Neuronal stem cell (in vitro differentiated cells): ENCODE measurements around the gene ZNF469.

Source experiments
- DNase-seq: peaks from one replicate; pipeline ENCODE4 v3.0.0-alpha.2; 2013; ENCODE audit warnings: low spot score
- H2AFZ ChIP-seq: one replicate; pipeline ENCODE4 v1.6.1; 2013; ENCODE audit warnings: mild to moderate bottlenecking, low read length, inconsistent platforms
- H2AK5ac ChIP-seq: 2 replicates; pipeline ENCODE4 v1.6.1; 2013; ENCODE audit warnings: low read depth, mild to moderate bottlenecking, inconsistent platforms, low read length, moderate library complexity, mixed read lengths
- H2BK120ac ChIP-seq: 2 replicates; pipeline ENCODE4 v1.6.1; 2013; ENCODE audit warnings: low read depth, mild to moderate bottlenecking, inconsistent platforms, low read length, moderate library complexity, mixed read lengths
- H2BK12ac ChIP-seq: one replicate; pipeline ENCODE4 v1.6.1; 2013; ENCODE audit warnings: low read length, inconsistent platforms
- H2BK15ac ChIP-seq: 2 replicates; pipeline ENCODE4 v1.6.1; 2013; ENCODE audit warnings: mild to moderate bottlenecking, low read length, inconsistent platforms, mixed read lengths
- H2BK5ac ChIP-seq: one replicate; pipeline ENCODE4 v1.6.1; 2013; ENCODE audit warnings: inconsistent platforms, mild to moderate bottlenecking, low read length, moderate library complexity
- H3K14ac ChIP-seq: one replicate; pipeline ENCODE4 v1.6.1; 2013; ENCODE audit warnings: low read length, inconsistent platforms
- H3K18ac ChIP-seq: 2 replicates; pipeline ENCODE4 v1.6.1; 2013; ENCODE audit warnings: low read length, inconsistent platforms
- H3K23ac ChIP-seq: 2 replicates; pipeline ENCODE4 v1.6.1; 2013; ENCODE audit warnings: low read depth, mild to moderate bottlenecking, mixed read lengths, low read length, inconsistent platforms; ENCODE audit not compliant: poor library complexity
- H3K27ac ChIP-seq: replicated peaks from 3 replicates; pipeline ENCODE4 v1.5.1; 2013; ENCODE audit warnings: low read length, inconsistent platforms
- H3K27me3 ChIP-seq, 3 experiments: 2 replicates each; pipeline ENCODE4 v1.6.1; 2013; ENCODE audit warnings: low read length in 3 of 3, mild to moderate bottlenecking in 2 of 3, inconsistent platforms in 1 of 3, low read depth in 1 of 3, mixed read lengths in 1 of 3, moderate library complexity in 1 of 3; ENCODE audit not compliant: control insufficient read depth in 3 of 3, insufficient read depth in 3 of 3
- H3K36me3 ChIP-seq, 2 donors: replicated peaks in 1 of 2; 2 replicates each; pipeline ENCODE4 v1.6.1; 2013; ENCODE audit warnings: low read length in 2 of 2; ENCODE audit not compliant: control insufficient read depth in 2 of 2, insufficient read depth in 2 of 2
- H3K4ac ChIP-seq: 2 replicates; pipeline ENCODE4 v1.6.1; 2013; ENCODE audit warnings: inconsistent platforms, mild to moderate bottlenecking, low read length, moderate library complexity
- H3K4me1 ChIP-seq, 2 donors: 1 replicate in 1 of 2; 2 replicates in 1 of 2; pipeline ENCODE4 v1.6.1; 2013; ENCODE audit warnings: low read length in 2 of 2, low read depth in 1 of 2; ENCODE audit not compliant: control insufficient read depth in 2 of 2, insufficient read depth in 1 of 2
- H3K4me2 ChIP-seq: one replicate; pipeline ENCODE4 v1.6.1; 2013; ENCODE audit warnings: mild to moderate bottlenecking, low read length, inconsistent platforms; ENCODE audit not compliant: insufficient read depth, poor library complexity, severe bottlenecking
- H3K4me3 ChIP-seq, 2 donors: 2 replicates each; pipeline ENCODE4 v1.5.1; 2013; ENCODE audit warnings: low read length in 2 of 2, mild to moderate bottlenecking in 2 of 2, inconsistent platforms in 1 of 2, moderate library complexity in 1 of 2
- H3K79me1 ChIP-seq: one replicate; pipeline ENCODE4 v1.6.1; 2013; ENCODE audit warnings: low read depth, mild to moderate bottlenecking, inconsistent platforms, low read length, moderate library complexity
- H3K9ac ChIP-seq: one replicate; pipeline ENCODE4 v1.6.1; 2013; ENCODE audit warnings: mild to moderate bottlenecking, low read depth, low read length, inconsistent platforms; ENCODE audit not compliant: poor library complexity
- H3K9me3 ChIP-seq, 2 donors: replicated peaks in 1 of 2; 2 replicates each; pipeline versions ENCODE3 to v1.6.1; 2013; ENCODE audit warnings: low read length in 2 of 2, mild to moderate bottlenecking in 2 of 2, inconsistent platforms in 1 of 2, low read depth in 1 of 2, mixed read lengths in 1 of 2, moderate library complexity in 1 of 2; ENCODE audit not compliant: control insufficient read depth in 2 of 2, insufficient read depth in 1 of 2
- H4K8ac ChIP-seq: one replicate; pipeline ENCODE4 v1.6.1; 2013; ENCODE audit warnings: low read depth, mild to moderate bottlenecking, inconsistent platforms, low read length, moderate library complexity
- H4K91ac ChIP-seq: one replicate; pipeline ENCODE4 v1.6.1; 2013; ENCODE audit warnings: low read length, low read depth, mild to moderate bottlenecking, inconsistent platforms; ENCODE audit not compliant: poor library complexity
- WGBS, 2 donors: extraction: QIAGEN DNeasy Blood & Tissue Kit; methylation state at CpG; one replicate each; pipeline ENCODE4 v1.1.7; 2013; ENCODE audit warnings: missing lambda C conversion rate in 2 of 2, mixed read lengths in 1 of 2; ENCODE audit not compliant: insufficient read length in 2 of 2, insufficient replicate concordance in 1 of 2; ENCODE audit errors: extremely low coverage in 2 of 2; 5-methylcytosine and 5-hydroxymethylcytosine counted together

ZNF469 gene

GRCh38 chr16:88345721-88346560 is 36.8 kb upstream of the ZNF469 start:
- Histone ChIP-seq H2BK5ac (no peak overlapping the region), H2BK15ac (peak overlapping the region; percentile 66)
- WGBS, 2 donors, result no CpG with 5 or more reads among the region's 32 CpGs

DNA sequence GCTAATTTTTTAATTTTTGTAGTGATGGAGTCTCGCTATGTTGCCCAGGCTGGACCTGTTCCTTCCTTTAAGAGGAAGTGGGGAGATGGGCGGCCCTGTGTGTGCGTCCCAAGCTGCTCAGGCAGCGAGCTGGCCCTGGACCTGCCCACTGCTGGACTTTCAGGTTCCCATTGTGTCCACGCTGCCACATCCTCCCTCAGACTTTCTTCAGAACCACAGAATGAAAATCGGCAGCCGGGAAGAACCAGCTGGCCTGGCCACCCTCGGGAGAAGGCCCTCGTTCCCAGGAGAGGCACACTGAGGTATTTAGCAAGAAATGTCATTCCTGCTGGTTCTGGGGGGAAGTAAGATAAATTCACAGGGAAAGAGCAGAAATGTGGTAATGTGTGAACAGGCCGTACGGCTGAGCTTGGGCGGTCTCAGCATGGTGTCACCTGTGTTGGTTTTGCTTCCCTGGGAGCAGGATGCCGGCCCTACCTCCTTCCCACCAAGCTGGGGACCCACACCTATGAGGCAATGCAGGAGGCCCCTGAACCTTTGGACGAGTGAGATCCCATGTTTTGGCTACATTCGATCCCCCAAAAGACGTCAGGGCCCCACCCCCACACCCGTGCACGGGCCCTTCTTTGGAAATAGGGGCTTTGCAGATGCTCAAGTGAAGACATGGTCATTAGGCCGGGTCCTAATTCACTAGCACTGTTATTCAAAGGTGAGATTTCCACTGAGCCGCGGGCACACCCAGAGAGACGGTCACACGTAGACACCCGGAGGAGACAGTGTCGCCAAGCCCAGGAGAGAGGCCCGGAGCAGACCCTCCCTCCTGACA is 35.9 kb upstream of the ZNF469 start:
- Histone ChIP-seq H3K27me3 (peaks cover 0 to 6% (median 3%) of the 10 kb centered on the region in 3 experiments), H3K4me1 (peaks cover 0 to 1% of the 10 kb centered on the region in 2 donors), H3K4me2 (no peak overlapping the region), H2AFZ (no peak overlapping the region), H3K9me3 (peaks cover 0 to 6% of the 10 kb centered on the region in 2 donors), H3K4ac (no peak overlapping the region), H2AK5ac (no peak overlapping the region), H3K4me3 (no peak overlapping the region), H2BK15ac (no peak overlapping the region), H3K23ac (no peak overlapping the region), H4K8ac (no peak overlapping the region), H3K18ac (no peak overlapping the region), H3K36me3 (no peaks in the 10 kb centered on the region), H3K27ac (no peak overlapping the region), H4K91ac (no peak overlapping the region), H2BK120ac (no peak overlapping the region), H3K9ac (peak overlapping the region; percentile 60), H3K79me1 (peaks cover 3% of the 10 kb centered on the region), H2BK12ac (no peak overlapping the region), H2BK5ac (peak overlapping the region; percentile 72), H3K14ac (no peak overlapping the region)
- no peak for DNase-seq
- WGBS, 2 donors, result no CpG with 5 or more reads among the region's 26 CpGs

More at GRCh38 chr16:88345721-88346560, 36.8 kb upstream of the ZNF469 start:
- Histone ChIP-seq H2BK12ac (no peak overlapping the region), H2AK5ac (peak overlapping the region; percentile 54), H3K36me3 (no peaks in the 10 kb centered on the region), H3K23ac (no peak overlapping the region), H3K9ac (no peak overlapping the region), H4K91ac (no peak overlapping the region), H3K27ac (no peak overlapping the region), H3K4ac (no peak overlapping the region), H3K79me1 (peaks cover 3% of the 10 kb centered on the region), H3K4me1 (no peaks in the 10 kb centered on the region), H3K4me2 (no peak overlapping the region), H3K14ac (peak overlapping the region; percentile 12), H4K8ac (no peak overlapping the region), H2AFZ (no peak overlapping the region), H3K4me3 (no peak overlapping the region), H3K27me3 (peaks cover 0 to 3% (median 3%) of the 10 kb centered on the region in 3 experiments), H3K9me3 (peaks cover 0 to 6% of the 10 kb centered on the region in 2 donors), H2BK120ac (no peak overlapping the region), H3K18ac (peak overlapping the region; percentile 82)
- no peak for DNase-seq

- Histone ChIP-seq H3K9me3 (peaks cover 0 to 6% of the 10 kb centered on the region in 2 donors), H3K79me1 (peaks cover 3% of the 10 kb centered on the region), H3K14ac (no peak overlapping the region), H4K91ac (no peak overlapping the region), H3K27ac (no peak overlapping the region), H3K4me1 (peaks cover 0 to 1% of the 10 kb centered on the region in 2 donors), H2BK12ac (no peak overlapping the region), H3K9ac (no peak overlapping the region), H2AK5ac (no peak overlapping the region), H2AFZ (no peak overlapping the region), H3K4me3 (no peak overlapping the region), H3K18ac (peak overlapping the region; percentile 42), H3K36me3 (no peaks in the 10 kb centered on the region), H2BK120ac (no peak overlapping the region), H3K23ac (no peak overlapping the region), H4K8ac (peak overlapping the region; percentile 78), H3K27me3 (peaks cover 0 to 13% (median 0%) of the 10 kb centered on the region in 3 experiments), H2BK15ac (no peak overlapping the region), H2BK5ac (no peak overlapping the region), H3K4ac (no peak overlapping the region), H3K4me2 (no peak overlapping the region)
- no peak for DNase-seq
- WGBS, 2 donors, result no CpG with 5 or more reads among the region's 21 CpGs
Observed at GRCh38 chr16:88347656-88348376, 34.9 kb upstream of the ZNF469 start.
